ENCODE results near the gene CNTLN. TPM values are rescaled to one million over a fixed set of nuclear protein-coding genes. Genes with fewer than 3 reads are reported as not detected.

The CNTLN gene
- total RNA-seq, 2 donors from 2014 or later, result 2.4 to 2.6 TPM

DNA sequence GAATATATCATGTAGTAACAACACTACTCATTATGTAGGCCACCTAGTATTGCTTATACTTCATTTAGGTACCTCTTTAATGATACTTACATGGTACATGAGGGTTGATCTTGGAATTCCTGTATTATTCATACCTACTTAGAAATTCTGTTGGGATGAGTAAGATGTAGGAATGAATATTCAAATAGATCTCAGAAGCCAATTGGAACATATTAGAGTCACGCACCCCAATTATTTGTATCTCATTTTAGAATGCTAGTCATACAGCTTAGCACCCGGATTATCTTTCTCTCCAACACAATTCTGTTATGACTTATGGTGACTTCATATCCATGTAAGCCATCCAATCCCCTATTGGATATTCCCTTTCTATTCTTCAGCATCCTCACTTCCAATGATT is 337.3 kb downstream of the CNTLN start:
- DNase-seq, result no peak

GRCh38 chr9:17476401-17476800 is 341.6 kb downstream of the CNTLN start:
- no peaks in the 10 kb centered on the region for H3K36me3 ChIP-seq
- H3K9me3 ChIP-seq, result no peaks in the 10 kb centered on the region
- H3K4me1 ChIP-seq, result no peaks in the 10 kb centered on the region
- intact Hi-C loops (cut with DNase I), result no loop called here
- DNase-seq, result no peak
- H3K4me3 ChIP-seq, result no peak overlapping the region
- TF ChIP-seq CTCF (IDR thresholded peaks at IDR 0.05), result no peak
- no peak overlapping the region for H3K27ac ChIP-seq
- no peak overlapping the region for H3K9ac ChIP-seq (ENCODE audit: low read depth in 2 of 2, low read length in 2 of 2)
- no peaks in the 10 kb centered on the region for H3K27me3 ChIP-seq

More for the DNA sequence above, 337.3 kb downstream of the CNTLN start:
- Histone ChIP-seq H3K4me1 (no peaks in the 10 kb centered on the region), H3K4me3 (no peak overlapping the region), H3K9ac (ENCODE audit: low read depth in 2 of 2, low read length in 2 of 2) (no peak overlapping the region), H3K36me3 (no peaks in the 10 kb centered on the region), H3K9me3 (no peaks in the 10 kb centered on the region), H3K27ac (no peak overlapping the region), H3K27me3 (no peaks in the 10 kb centered on the region)
- TF ChIP-seq CTCF (IDR thresholded peaks at IDR 0.05), result no peak
- intact Hi-C loops (cut with DNase I), result no loop called here

DNA sequence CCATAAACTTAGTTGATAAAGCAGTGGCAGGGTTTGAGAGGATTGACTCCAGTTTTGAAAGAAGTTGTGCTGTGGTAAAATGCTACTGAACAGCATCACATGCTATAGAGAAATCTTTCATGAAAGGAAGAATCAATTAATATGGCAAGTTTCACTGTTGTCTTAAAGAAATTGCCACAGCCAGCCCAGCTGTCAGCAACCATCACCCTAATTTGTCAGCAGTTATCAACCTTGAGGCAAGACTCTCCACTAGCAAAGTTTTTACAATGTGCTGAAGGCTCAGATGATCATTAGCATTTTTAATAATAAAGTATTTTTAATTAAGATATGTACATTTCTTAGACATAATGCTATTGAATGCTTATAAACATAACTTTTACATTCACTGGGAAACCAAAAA is 343.0 kb downstream of the CNTLN start:
- intact Hi-C loops (cut with DNase I), result no loop called here
- no peaks in the 10 kb centered on the region for H3K4me1 ChIP-seq
- H3K27ac ChIP-seq, result no peak overlapping the region
- no peaks in the 10 kb centered on the region for H3K36me3 ChIP-seq
- no peaks in the 10 kb centered on the region for H3K27me3 ChIP-seq
- no peak for DNase-seq
- no peak overlapping the region for H3K4me3 ChIP-seq
- no peaks in the 10 kb centered on the region for H3K9me3 ChIP-seq
- no peak overlapping the region for H3K9ac ChIP-seq (ENCODE audit: low read depth in 2 of 2, low read length in 2 of 2)
- no peak for TF ChIP-seq CTCF (IDR thresholded peaks at IDR 0.05)

- no peak for DNase-seq
- Histone ChIP-seq H3K27ac (no peak overlapping the region), H3K9ac (ENCODE audit: low read depth in 2 of 2, low read length in 2 of 2) (no peak overlapping the region), H3K4me3 (no peak overlapping the region), H3K9me3 (no peaks in the 10 kb centered on the region), H3K27me3 (no peaks in the 10 kb centered on the region), H3K36me3 (no peaks in the 10 kb centered on the region), H3K4me1 (no peaks in the 10 kb centered on the region)
- TF ChIP-seq CTCF (IDR thresholded peaks at IDR 0.05), result no peak
- intact Hi-C loops (cut with DNase I), result no loop called here
Measured at GRCh38 chr9:17480966-17481365, 346.1 kb downstream of the CNTLN start.

- Histone ChIP-seq H3K9ac (ENCODE audit: low read depth in 2 of 2, low read length in 2 of 2) (no peak overlapping the region), H3K36me3 (no peaks in the 10 kb centered on the region), H3K4me3 (no peak overlapping the region), H3K27me3 (no peaks in the 10 kb centered on the region), H3K4me1 (no peaks in the 10 kb centered on the region), H3K9me3 (no peaks in the 10 kb centered on the region), H3K27ac (no peak overlapping the region)
- intact Hi-C loops (cut with DNase I), result no loop called here
- no peak for DNase-seq
- no peak for TF ChIP-seq CTCF (IDR thresholded peaks at IDR 0.05)
Measured at GRCh38 chr9:17481565-17481964, 346.7 kb downstream of the CNTLN start.

- H3K27me3 ChIP-seq, result no peaks in the 10 kb centered on the region
- no peak overlapping the region for H3K9ac ChIP-seq (ENCODE audit: low read depth in 2 of 2, low read length in 2 of 2)
- DNase-seq, result no peak
- H3K27ac ChIP-seq, result no peak overlapping the region
- no peaks in the 10 kb centered on the region for H3K9me3 ChIP-seq
- no peaks in the 10 kb centered on the region for H3K4me1 ChIP-seq
- intact Hi-C loops (cut with DNase I), result no loop called here
- no peak for TF ChIP-seq CTCF (IDR thresholded peaks at IDR 0.05)
- no peaks in the 10 kb centered on the region for H3K36me3 ChIP-seq
- no peak overlapping the region for H3K4me3 ChIP-seq
Measured at GRCh38 chr9:17484906-17485305, 350.1 kb downstream of the CNTLN start.

Measured in colonic mucosa (tissue), 4 donors.